Measurements from ENCODE around the gene ACOT12. TPM values are rescaled to one million over a fixed set of nuclear protein-coding genes. Genes with fewer than 3 reads are reported as not detected.

ACOT12 gene
- total RNA-seq, 1 experiment from 2014 or later = not detected

DNA sequence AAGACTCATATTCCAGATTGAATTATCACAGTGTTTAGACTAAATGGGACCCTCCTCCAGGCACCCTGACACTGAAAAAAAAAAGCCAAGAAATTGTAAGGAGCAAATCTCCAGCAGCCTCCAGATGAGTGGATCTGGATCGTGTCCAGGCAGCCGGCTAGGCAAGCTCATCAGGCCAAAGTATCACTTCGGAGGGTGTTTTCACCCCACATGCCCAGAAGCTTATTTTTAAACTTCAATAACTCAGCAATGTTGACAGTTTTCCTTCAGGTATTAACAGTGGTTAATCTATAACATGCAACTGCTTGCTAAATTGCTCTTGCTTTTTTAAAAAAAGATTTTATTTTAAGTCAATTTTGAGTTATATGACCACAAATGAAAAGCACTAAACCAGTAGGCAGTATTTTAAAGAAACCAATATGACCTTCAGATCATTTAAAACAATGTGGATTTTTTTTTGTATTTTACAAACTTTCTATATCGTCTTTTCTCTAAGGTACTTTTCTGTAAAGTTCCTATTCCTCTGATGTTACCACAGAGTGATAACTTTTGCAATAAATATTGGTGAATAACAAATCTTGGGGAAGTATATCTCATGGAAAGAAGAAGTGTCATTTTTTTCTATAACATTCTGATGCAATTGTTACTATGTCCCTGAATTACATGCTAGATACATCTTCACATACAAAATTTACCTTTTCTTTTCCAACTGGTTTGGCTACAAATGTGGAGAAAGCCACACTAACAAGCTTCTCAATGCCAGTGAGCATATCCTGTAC lies 30.7 kb downstream of the ACOT12 start (continued):
- TF ChIP-seq GRHL2 (CRISPR knock-in tag; IDR thresholded peaks at IDR 0.05; ENCODE audit: insufficient replicate concordance, severe bottlenecking) (no peak), SMAD3 (CRISPR knock-in tag; IDR thresholded peaks at IDR 0.05; ENCODE audit: borderline replicate concordance) (no peak), TP53 (CRISPR knock-in tag; IDR thresholded peaks at IDR 0.05) (no peak), OVOL2 (CRISPR knock-in tag; IDR thresholded peaks at IDR 0.05; ENCODE audit: borderline replicate concordance) (no peak), MXD4 (CRISPR knock-in tag; IDR thresholded peaks at IDR 0.05; ENCODE audit: borderline replicate concordance) (no peak), SP1 (CRISPR knock-in tag; conservative IDR thresholded peaks at IDR 0.05) (no peak), CBFB (CRISPR knock-in tag; IDR thresholded peaks at IDR 0.05; ENCODE audit: low read depth) (no peak)
- TF ChIP-seq, protein P1, sequence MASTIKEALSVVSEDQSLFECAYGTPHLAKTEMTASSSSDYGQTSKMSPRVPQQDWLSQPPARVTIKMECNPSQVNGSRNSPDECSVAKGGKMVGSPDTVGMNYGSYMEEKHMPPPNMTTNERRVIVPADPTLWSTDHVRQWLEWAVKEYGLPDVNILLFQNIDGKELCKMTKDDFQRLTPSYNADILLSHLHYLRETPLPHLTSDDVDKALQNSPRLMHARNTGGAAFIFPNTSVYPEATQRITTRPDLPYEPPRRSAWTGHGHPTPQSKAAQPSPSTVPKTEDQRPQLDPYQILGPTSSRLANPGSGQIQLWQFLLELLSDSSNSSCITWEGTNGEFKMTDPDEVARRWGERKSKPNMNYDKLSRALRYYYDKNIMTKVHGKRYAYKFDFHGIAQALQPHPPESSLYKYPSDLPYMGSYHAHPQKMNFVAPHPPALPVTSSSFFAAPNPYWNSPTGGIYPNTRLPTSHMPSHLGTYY (CRISPR knock-in tag; IDR thresholded peaks at IDR 0.05) = no peak

DNA sequence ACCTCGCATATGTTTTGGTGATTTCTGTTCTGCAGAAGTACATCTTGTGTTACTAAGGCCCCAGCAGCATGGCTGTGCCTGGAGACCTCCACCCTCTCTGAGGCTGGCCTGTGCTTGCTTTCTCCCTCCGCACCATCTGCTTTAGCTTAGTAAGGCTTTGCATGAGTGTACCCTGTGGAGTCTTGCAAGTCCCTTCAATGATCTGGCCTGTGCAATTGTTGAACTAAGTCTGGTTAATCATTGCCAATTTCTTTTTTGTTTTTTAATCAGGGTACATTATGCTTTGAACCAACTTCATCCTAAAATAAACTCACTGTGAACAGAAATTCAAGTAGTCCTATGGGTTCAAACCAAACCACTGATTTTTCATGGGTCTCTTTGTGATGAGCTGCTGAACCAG lies 32.3 kb downstream of the ACOT12 start:
- Mint-ChIP-seq H3K36me3 (no peaks in the 10 kb centered on the region), H3K27ac (no peak overlapping the region), H3K9me3 (no peaks in the 10 kb centered on the region), H3K27me3 (ENCODE audit: low read depth) (no peaks in the 10 kb centered on the region), H3K4me1 (peaks cover 11% of the 10 kb centered on the region), H3K4me3 (no peak overlapping the region)
- no peak for ATAC-seq
- ChIA-PET POLR2A (no interaction called here), CTCF (interaction anchor here (0.6 to 0.7 kb wide), 2 partner anchors 10 to 42 kb away, joined by 3 to 4 read pairs; no protein-coding TSS in a partner anchor)
- TF ChIP-seq, protein P2, sequence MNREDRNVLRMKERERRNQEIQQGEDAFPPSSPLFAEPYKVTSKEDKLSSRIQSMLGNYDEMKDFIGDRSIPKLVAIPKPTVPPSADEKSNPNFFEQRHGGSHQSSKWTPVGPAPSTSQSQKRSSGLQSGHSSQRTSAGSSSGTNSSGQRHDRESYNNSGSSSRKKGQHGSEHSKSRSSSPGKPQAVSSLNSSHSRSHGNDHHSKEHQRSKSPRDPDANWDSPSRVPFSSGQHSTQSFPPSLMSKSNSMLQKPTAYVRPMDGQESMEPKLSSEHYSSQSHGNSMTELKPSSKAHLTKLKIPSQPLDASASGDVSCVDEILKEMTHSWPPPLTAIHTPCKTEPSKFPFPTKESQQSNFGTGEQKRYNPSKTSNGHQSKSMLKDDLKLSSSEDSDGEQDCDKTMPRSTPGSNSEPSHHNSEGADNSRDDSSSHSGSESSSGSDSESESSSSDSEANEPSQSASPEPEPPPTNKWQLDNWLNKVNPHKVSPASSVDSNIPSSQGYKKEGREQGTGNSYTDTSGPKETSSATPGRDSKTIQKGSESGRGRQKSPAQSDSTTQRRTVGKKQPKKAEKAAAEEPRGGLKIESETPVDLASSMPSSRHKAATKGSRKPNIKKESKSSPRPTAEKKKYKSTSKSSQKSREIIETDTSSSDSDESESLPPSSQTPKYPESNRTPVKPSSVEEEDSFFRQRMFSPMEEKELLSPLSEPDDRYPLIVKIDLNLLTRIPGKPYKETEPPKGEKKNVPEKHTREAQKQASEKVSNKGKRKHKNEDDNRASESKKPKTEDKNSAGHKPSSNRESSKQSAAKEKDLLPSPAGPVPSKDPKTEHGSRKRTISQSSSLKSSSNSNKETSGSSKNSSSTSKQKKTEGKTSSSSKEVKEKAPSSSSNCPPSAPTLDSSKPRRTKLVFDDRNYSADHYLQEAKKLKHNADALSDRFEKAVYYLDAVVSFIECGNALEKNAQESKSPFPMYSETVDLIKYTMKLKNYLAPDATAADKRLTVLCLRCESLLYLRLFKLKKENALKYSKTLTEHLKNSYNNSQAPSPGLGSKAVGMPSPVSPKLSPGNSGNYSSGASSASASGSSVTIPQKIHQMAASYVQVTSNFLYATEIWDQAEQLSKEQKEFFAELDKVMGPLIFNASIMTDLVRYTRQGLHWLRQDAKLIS (CRISPR knock-in tag; IDR thresholded peaks at IDR 0.05; ENCODE audit: borderline replicate concordance) = no peak
- TF ChIP-seq, protein P3, sequence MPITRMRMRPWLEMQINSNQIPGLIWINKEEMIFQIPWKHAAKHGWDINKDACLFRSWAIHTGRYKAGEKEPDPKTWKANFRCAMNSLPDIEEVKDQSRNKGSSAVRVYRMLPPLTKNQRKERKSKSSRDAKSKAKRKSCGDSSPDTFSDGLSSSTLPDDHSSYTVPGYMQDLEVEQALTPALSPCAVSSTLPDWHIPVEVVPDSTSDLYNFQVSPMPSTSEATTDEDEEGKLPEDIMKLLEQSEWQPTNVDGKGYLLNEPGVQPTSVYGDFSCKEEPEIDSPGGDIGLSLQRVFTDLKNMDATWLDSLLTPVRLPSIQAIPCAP (CRISPR knock-in tag; IDR thresholded peaks at IDR 0.05) = no peak
- TF ChIP-seq, protein P4, sequence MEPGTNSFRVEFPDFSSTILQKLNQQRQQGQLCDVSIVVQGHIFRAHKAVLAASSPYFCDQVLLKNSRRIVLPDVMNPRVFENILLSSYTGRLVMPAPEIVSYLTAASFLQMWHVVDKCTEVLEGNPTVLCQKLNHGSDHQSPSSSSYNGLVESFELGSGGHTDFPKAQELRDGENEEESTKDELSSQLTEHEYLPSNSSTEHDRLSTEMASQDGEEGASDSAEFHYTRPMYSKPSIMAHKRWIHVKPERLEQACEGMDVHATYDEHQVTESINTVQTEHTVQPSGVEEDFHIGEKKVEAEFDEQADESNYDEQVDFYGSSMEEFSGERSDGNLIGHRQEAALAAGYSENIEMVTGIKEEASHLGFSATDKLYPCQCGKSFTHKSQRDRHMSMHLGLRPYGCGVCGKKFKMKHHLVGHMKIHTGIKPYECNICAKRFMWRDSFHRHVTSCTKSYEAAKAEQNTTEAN (CRISPR knock-in tag; IDR thresholded peaks at IDR 0.05) = no peak
- TF ChIP-seq NR1H2 (CRISPR knock-in tag; IDR thresholded peaks at IDR 0.05) (no peak), JUN (CRISPR knock-in tag; IDR thresholded peaks at IDR 0.05) (no peak), PRRX2 (CRISPR knock-in tag; IDR thresholded peaks at IDR 0.05) (no peak), IRF2 (CRISPR knock-in tag; IDR thresholded peaks at IDR 0.05; ENCODE audit: borderline replicate concordance, low read depth) (no peak)
- TF ChIP-seq, protein P5, sequence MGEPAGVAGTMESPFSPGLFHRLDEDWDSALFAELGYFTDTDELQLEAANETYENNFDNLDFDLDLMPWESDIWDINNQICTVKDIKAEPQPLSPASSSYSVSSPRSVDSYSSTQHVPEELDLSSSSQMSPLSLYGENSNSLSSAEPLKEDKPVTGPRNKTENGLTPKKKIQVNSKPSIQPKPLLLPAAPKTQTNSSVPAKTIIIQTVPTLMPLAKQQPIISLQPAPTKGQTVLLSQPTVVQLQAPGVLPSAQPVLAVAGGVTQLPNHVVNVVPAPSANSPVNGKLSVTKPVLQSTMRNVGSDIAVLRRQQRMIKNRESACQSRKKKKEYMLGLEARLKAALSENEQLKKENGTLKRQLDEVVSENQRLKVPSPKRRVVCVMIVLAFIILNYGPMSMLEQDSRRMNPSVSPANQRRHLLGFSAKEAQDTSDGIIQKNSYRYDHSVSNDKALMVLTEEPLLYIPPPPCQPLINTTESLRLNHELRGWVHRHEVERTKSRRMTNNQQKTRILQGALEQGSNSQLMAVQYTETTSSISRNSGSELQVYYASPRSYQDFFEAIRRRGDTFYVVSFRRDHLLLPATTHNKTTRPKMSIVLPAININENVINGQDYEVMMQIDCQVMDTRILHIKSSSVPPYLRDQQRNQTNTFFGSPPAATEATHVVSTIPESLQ (CRISPR knock-in tag; IDR thresholded peaks at IDR 0.05) = no peak
- no peak for DNase-seq (ENCODE audit: low spot score)
